Measurements from ENCODE around the gene ERCC2.

DNA sequence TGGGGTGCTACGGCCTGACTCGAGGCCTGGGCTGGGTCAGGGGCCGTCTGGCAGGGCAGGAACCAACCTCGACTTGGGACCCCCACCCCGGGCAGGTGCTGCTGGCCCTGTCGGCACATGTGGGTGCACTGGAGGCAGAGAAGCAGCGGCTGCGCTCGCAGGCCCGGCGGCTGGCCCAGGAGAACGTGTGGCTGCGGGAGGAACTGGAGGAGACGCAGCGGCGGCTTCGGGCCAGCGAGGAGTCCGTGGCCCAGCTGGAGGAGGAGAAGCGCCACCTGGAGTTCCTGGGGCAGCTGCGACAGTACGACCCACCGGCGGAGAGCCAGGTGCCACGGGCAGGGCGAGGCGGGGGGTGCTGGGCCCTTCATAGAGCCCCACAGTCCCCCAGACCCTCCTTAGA lies 23.9 kb downstream of the ERCC2 start:
- TF ChIP-seq, protein P1, sequence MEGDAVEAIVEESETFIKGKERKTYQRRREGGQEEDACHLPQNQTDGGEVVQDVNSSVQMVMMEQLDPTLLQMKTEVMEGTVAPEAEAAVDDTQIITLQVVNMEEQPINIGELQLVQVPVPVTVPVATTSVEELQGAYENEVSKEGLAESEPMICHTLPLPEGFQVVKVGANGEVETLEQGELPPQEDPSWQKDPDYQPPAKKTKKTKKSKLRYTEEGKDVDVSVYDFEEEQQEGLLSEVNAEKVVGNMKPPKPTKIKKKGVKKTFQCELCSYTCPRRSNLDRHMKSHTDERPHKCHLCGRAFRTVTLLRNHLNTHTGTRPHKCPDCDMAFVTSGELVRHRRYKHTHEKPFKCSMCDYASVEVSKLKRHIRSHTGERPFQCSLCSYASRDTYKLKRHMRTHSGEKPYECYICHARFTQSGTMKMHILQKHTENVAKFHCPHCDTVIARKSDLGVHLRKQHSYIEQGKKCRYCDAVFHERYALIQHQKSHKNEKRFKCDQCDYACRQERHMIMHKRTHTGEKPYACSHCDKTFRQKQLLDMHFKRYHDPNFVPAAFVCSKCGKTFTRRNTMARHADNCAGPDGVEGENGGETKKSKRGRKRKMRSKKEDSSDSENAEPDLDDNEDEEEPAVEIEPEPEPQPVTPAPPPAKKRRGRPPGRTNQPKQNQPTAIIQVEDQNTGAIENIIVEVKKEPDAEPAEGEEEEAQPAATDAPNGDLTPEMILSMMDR (IDR thresholded peaks at IDR 0.05): no peak
- no peak for TF ChIP-seq POLR2A (IDR thresholded peaks at IDR 0.05)
